Duodenal mucosa (tissue), 2 donors: Measurements from ENCODE around the gene EHD3.

Source experiments
- H3K27ac ChIP-seq: one replicate; pipeline ENCODE4 v1.7.0; 2013; ENCODE audit warnings: low read depth, low read length
- H3K27me3 ChIP-seq, 2 donors: one replicate each; pipeline ENCODE4 v1.7.0; 2013; ENCODE audit warnings: low read length in 2 of 2, control low read depth in 1 of 2; ENCODE audit not compliant: insufficient read depth in 2 of 2, control insufficient read depth in 1 of 2
- H3K36me3 ChIP-seq, 2 donors: one replicate each; pipeline ENCODE4 v1.7.0; 2013; ENCODE audit warnings: low read length in 2 of 2, control low read depth in 1 of 2; ENCODE audit not compliant: insufficient read depth in 2 of 2, control insufficient read depth in 1 of 2
- H3K4me1 ChIP-seq, 2 donors: one replicate each; pipeline ENCODE4 v1.7.0; 2013; ENCODE audit warnings: low read length in 2 of 2, control low read depth in 1 of 2; ENCODE audit not compliant: insufficient read depth in 2 of 2, control insufficient read depth in 1 of 2
- H3K4me3 ChIP-seq, 2 donors: one replicate each; pipeline ENCODE4 v1.7.0; 2013; ENCODE audit warnings: low read length in 2 of 2, low read depth in 1 of 2
- H3K9ac ChIP-seq, 2 donors: one replicate each; pipeline ENCODE4 v1.7.0; 2013; ENCODE audit warnings: low read length in 2 of 2, low read depth in 1 of 2
- H3K9me3 ChIP-seq, 2 donors: one replicate each; pipeline ENCODE4 v1.7.0; 2013; ENCODE audit warnings: low read length in 2 of 2, control low read depth in 1 of 2; ENCODE audit not compliant: control insufficient read depth in 1 of 2

EHD3 gene

GRCh38 chr2:31197166-31197565 lies 36.8 kb upstream of the EHD3 start:
- H3K9me3 ChIP-seq, result no peaks in the 10 kb centered on the region

DNA sequence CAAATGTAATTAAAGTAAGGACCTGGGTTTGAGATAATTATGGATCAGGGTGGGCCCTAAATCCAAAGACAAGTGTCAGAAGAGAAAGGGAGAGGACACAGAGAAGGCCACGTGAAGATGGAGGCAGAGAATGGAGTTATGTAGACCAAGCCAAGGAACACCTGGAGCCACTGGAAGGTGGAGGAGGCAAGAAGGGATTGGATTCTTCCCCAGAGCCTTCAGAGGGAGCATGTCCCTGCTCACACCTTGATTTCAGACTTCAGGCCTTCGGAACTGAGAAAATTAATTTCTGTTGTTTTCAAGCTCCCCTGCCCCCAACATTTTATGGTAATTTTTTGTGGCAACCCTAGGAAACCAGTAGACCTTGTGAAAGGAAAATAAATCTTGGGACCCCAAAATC lies 36.3 kb upstream of the EHD3 start:
- no peaks in the 10 kb centered on the region for H3K4me1 ChIP-seq
- H3K27ac ChIP-seq, result no peak overlapping the region
- no peaks in the 10 kb centered on the region for H3K27me3 ChIP-seq
- H3K9ac ChIP-seq, result no peak overlapping the region
- no peaks in the 10 kb centered on the region for H3K36me3 ChIP-seq
- H3K4me3 ChIP-seq, result no peak overlapping the region
- no peaks in the 10 kb centered on the region for H3K9me3 ChIP-seq

More at GRCh38 chr2:31197166-31197565, 36.8 kb upstream of the EHD3 start:
- Histone ChIP-seq H3K27ac (no peak overlapping the region), H3K27me3 (no peaks in the 10 kb centered on the region), H3K36me3 (no peaks in the 10 kb centered on the region), H3K9ac (no peak overlapping the region), H3K4me1 (no peaks in the 10 kb centered on the region), H3K4me3 (no peak overlapping the region)

GRCh38 chr2:31199206-31199605 lies 34.7 kb upstream of the EHD3 start:
- Histone ChIP-seq H3K36me3 (no peaks in the 10 kb centered on the region), H3K4me1 (no peaks in the 10 kb centered on the region), H3K9ac (no peak overlapping the region), H3K27ac (no peak overlapping the region), H3K27me3 (no peaks in the 10 kb centered on the region), H3K4me3 (no peak overlapping the region), H3K9me3 (no peaks in the 10 kb centered on the region)

DNA sequence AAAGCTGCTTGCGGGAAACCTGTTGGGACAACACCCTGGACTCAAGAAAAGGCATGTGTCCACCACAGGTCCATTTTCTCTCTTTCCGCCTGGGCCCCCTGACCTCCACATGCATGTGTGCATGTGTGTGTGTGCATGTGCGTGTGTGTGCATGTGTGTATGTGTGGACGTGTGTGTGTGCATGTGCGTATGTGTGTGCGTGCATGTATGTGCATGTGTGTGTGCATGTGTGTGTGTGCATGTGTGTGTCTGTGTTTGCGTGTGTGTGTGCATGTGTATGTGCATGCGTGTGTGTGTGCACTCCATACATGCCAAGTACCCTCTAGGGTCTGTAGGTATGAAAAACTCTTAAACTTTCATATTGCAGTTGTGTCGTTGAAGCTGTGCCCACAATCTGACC lies 33.0 kb upstream of the EHD3 start:
- no peak overlapping the region for H3K4me3 ChIP-seq
- H3K4me1 ChIP-seq, result no peaks in the 10 kb centered on the region
- H3K27me3 ChIP-seq, result no peaks in the 10 kb centered on the region

DNA sequence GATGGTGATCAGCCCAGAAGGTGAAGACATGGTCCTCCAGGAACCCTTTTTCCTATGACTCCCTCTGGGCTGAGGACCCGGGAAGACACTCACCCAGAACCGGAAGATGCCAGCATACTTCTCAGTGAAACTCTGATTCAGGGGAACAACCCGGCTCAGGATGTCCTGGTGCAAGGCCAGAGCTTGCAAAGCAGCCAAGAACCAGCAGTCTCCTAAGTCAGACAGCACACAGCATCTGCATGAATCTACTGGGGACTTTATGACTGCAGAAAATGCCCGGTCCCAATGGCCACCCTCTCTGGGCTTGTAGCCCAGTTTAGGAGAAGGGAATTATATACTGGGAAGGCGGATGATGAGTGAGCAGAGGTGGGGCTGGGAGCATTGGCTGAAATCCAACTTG lies 31.9 kb upstream of the EHD3 start:
- Histone ChIP-seq H3K4me1 (no peaks in the 10 kb centered on the region), H3K27ac (no peak overlapping the region), H3K36me3 (no peaks in the 10 kb centered on the region), H3K9ac (no peak overlapping the region), H3K4me3 (no peak overlapping the region), H3K27me3 (no peaks in the 10 kb centered on the region), H3K9me3 (no peaks in the 10 kb centered on the region)

More for the DNA sequence above, 33.0 kb upstream of the EHD3 start:
- Histone ChIP-seq H3K9ac (no peak overlapping the region), H3K36me3 (no peaks in the 10 kb centered on the region), H3K9me3 (no peaks in the 10 kb centered on the region), H3K27ac (no peak overlapping the region)

- Histone ChIP-seq H3K4me1 (no peaks in the 10 kb centered on the region), H3K4me3 (no peak overlapping the region), H3K9me3 (no peaks in the 10 kb centered on the region), H3K27ac (no peak overlapping the region), H3K9ac (no peak overlapping the region), H3K27me3 (no peaks in the 10 kb centered on the region), H3K36me3 (no peaks in the 10 kb centered on the region)
These were observed 31.1 kb upstream of the EHD3 start for GRCh38 chr2:31202833-31203232.

DNA sequence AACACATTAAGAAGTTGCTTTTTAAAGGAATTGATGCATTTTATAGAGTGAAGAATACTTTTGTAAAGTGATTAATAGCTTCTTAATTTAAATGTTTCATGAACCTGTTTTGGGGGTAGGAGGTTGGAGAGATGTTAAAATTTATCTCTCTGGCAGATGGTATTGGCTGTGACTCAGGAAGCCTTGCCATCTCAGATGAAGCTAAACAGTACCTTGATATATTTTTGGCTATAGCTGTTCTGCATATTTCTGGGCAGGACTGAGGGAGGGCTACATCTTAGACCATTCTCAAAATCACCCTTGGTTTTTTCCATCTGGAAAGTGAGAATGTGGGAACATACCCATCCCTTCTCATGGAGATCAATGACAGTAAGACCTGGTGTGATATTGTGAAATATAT lies 30.0 kb upstream of the EHD3 start:
- Histone ChIP-seq H3K27ac (no peak overlapping the region), H3K27me3 (no peaks in the 10 kb centered on the region), H3K9ac (no peak overlapping the region), H3K4me1 (no peaks in the 10 kb centered on the region), H3K4me3 (no peak overlapping the region), H3K36me3 (no peaks in the 10 kb centered on the region), H3K9me3 (no peaks in the 10 kb centered on the region)

GRCh38 chr2:31204783-31205182 lies 29.2 kb upstream of the EHD3 start:
- H3K4me1 ChIP-seq, result no peaks in the 10 kb centered on the region
- H3K36me3 ChIP-seq, result no peaks in the 10 kb centered on the region
- H3K27me3 ChIP-seq, result no peaks in the 10 kb centered on the region
- H3K27ac ChIP-seq, result no peak overlapping the region
- H3K4me3 ChIP-seq, result no peak overlapping the region
- H3K9ac ChIP-seq, result no peak overlapping the region
- H3K9me3 ChIP-seq, result no peaks in the 10 kb centered on the region

DNA sequence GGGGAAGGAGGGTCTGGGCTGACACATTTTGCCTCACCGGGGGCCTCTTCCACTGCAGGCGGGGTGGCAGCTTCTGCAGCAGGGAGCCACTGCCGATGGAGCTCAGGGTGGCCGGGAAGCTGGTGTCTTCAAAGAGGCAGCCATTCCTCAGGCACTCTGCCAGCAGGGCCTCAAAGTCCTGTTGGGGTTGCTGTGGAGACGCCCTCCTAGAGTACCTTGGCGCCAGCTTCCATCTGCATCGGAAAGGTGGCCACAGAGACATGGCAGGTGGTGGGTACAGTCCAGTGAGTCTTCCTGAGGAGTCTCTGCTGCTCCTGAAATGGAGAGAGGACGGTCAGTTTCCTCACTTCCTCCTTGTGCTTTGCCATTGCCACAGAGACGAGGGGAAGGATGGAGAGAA lies 28.8 kb upstream of the EHD3 start:
- H3K27me3 ChIP-seq, result no peaks in the 10 kb centered on the region
- H3K4me3 ChIP-seq, result no peak overlapping the region
- no peak overlapping the region for H3K9ac ChIP-seq
- no peaks in the 10 kb centered on the region for H3K36me3 ChIP-seq
- H3K9me3 ChIP-seq, result no peaks in the 10 kb centered on the region
- no peaks in the 10 kb centered on the region for H3K4me1 ChIP-seq
- no peak overlapping the region for H3K27ac ChIP-seq

- no peaks in the 10 kb centered on the region for H3K4me1 ChIP-seq
- no peak overlapping the region for H3K27ac ChIP-seq
- no peak overlapping the region for H3K9ac ChIP-seq
- H3K9me3 ChIP-seq, result no peaks in the 10 kb centered on the region
- no peak overlapping the region for H3K4me3 ChIP-seq
- no peaks in the 10 kb centered on the region for H3K27me3 ChIP-seq
- H3K36me3 ChIP-seq, result no peaks in the 10 kb centered on the region
These were observed 28.3 kb upstream of the EHD3 start for GRCh38 chr2:31205613-31206012.

DNA sequence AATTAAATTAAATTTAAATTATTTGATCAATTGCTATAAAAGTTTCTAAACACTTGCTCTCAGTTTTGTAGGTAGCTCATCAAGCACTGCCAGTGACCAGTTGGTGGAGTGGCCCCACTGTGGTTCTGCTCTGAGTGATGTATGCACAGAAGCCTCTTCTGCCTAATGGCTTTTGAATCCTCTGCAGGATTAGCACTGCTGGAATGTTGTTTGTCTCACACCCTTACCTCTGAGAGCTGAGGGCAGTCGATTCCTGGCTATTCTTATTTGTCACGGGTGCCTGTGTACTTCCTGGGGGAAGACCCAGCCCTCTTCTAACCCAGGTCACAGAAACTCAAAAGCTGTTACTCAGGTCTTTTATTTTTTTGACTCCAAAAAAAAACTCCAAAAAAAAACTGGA lies 26.2 kb upstream of the EHD3 start:
- Histone ChIP-seq H3K27ac (no peak overlapping the region), H3K9me3 (no peaks in the 10 kb centered on the region), H3K27me3 (no peaks in the 10 kb centered on the region), H3K9ac (no peak overlapping the region), H3K4me3 (no peak overlapping the region), H3K4me1 (no peaks in the 10 kb centered on the region), H3K36me3 (no peaks in the 10 kb centered on the region)
